Ecto neural progenitor cell (in vitro differentiated cells): ENCODE results near the gene SHPK.

Experiments used
- DNase-seq: peaks from one replicate; pipeline ENCODE4 v3.0.0-alpha.2; 2018; ENCODE audit warnings: low spot score

SHPK gene

GRCh38 chr17:3626831-3627768 is 8.9 kb downstream of the SHPK start:
- no peak for DNase-seq

- DNase-seq: no peak
These were observed 13.0 kb downstream of the SHPK start for GRCh38 chr17:3622977-3623594.

GRCh38 chr17:3621146-3621720 is 14.8 kb downstream of the SHPK start:
- no peak for DNase-seq

GRCh38 chr17:3615160-3615870 is 20.7 kb downstream of the SHPK start:
- no peak for DNase-seq

- DNase-seq: no peak
These were observed 22.9 kb downstream of the SHPK start for GRCh38 chr17:3613124-3613523.

- DNase-seq: no peak
These were observed 25.5 kb downstream of the SHPK start for GRCh38 chr17:3610523-3610922.

GRCh38 chr17:3609689-3610088 is 26.4 kb downstream of the SHPK start:
- no peak for DNase-seq

- DNase-seq: no peak
These were observed 32.2 kb downstream of the SHPK start for GRCh38 chr17:3603870-3604259.

GRCh38 chr17:3603119-3603869 is 32.8 kb downstream of the SHPK start:
- no peak for DNase-seq

GRCh38 chr17:3602499-3602898 is 33.6 kb downstream of the SHPK start:
- DNase-seq: no peak

- DNase-seq: no peak
These were observed 35.4 kb downstream of the SHPK start for GRCh38 chr17:3600529-3601205.

- no peak for DNase-seq
These were observed 38.0 kb downstream of the SHPK start for GRCh38 chr17:3598078-3598477.

GRCh38 chr17:3596804-3597464 is 39.1 kb downstream of the SHPK start:
- no peak for DNase-seq

- no peak for DNase-seq
These were observed 41.1 kb downstream of the SHPK start for GRCh38 chr17:3594976-3595375.

GRCh38 chr17:3594051-3594800 is 41.8 kb downstream of the SHPK start:
- no peak for DNase-seq

- DNase-seq: no peak
These were observed 42.7 kb downstream of the SHPK start for GRCh38 chr17:3593384-3593783.

- DNase-seq: no peak
These were observed 43.7 kb downstream of the SHPK start for GRCh38 chr17:3592216-3592860.

- no peak for DNase-seq
These were observed 45.3 kb downstream of the SHPK start for GRCh38 chr17:3590768-3591167.

GRCh38 chr17:3590231-3590630 is 45.8 kb downstream of the SHPK start:
- DNase-seq: no peak
